Cardiac muscle cell (in vitro differentiated cells and primary cell): ENCODE measurements around the gene ARMC9. TPM values are rescaled to one million over a fixed set of nuclear protein-coding genes. Genes with fewer than 3 reads are reported as not detected.

Experiments
- DNase-seq, 2 donors: peaks; one replicate each; pipeline versions ENCODE4 v3.0.0 to v3.0.0-alpha.2; 2010 to 2017; ENCODE audit warnings: low read depth in 1 of 2, low spot score in 1 of 2
- H3K27ac ChIP-seq: fragments of 200-600 bp; sonication (generic); 2 replicates; pipeline ENCODE4 v1.5.1; 2016
- H3K27me3 ChIP-seq: fragments of 200-600 bp; sonication (generic); 2 replicates; pipeline ENCODE4 v1.6.0; 2016; ENCODE audit warnings: control low read depth
- H3K36me3 ChIP-seq: fragments of 200-600 bp; sonication (generic); 2 replicates; pipeline ENCODE4 v1.5.1; 2016; ENCODE audit warnings: control low read depth
- H3K4me1 ChIP-seq: fragments of 200-600 bp; sonication (generic); 2 replicates; pipeline ENCODE4 v1.8.1; 2017; ENCODE audit warnings: low read depth, mild to moderate bottlenecking, mixed run types
- H3K4me3 ChIP-seq: fragments of 200-600 bp; sonication (generic); 2 replicates; pipeline ENCODE4 v1.5.1; 2016; ENCODE audit warnings: mild to moderate bottlenecking
- H3K9me3 ChIP-seq: fragments of 200-600 bp; sonication (generic); 2 replicates; pipeline ENCODE4 v1.5.1; 2017; ENCODE audit warnings: low read depth, mild to moderate bottlenecking, control low read depth
- CTCF ChIP-seq: IDR thresholded peaks from 2 replicates; pipeline ENCODE4 v1.5.1; 2012; ENCODE audit warnings: low read depth, mild to moderate bottlenecking, low read length
- polyA plus RNA-seq: library from polyadenylated mRNA; unstranded; fragments of >200 nt; fragmentation: Nextera tagmentation; extraction: Ambion mirVana; gene quantifications from 2 replicates; pipeline ENCODE4 v1.2.1, GENCODE V29; 2016
- total RNA-seq: library from RNA; depleted of rRNA; stranded (reverse); fragments of >200 nt; gene quantifications from 2 replicates; pipeline ENCODE4 v1.2.3, GENCODE V29; 2016

The ARMC9 gene
- total and polyA plus RNA-seq, 2 experiments from 2014 or later: 27.4 to 30.0 TPM

DNA sequence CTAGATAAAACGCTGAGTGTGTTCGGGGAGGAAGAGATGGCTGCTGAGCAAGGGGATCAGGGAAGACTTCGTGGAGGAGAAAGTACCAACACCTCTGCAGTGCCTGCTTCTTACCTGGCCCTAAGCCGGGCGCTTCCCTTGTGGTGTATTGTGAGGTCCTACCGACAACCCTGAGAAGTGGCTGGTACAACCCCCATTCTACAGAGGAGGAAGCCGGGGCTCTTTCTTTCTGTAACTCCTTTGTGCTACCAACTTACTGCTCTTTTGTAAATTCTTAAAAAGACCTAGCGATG lies 96.9 kb downstream of the ARMC9 start:
- Histone ChIP-seq H3K9me3 (no peaks in the 10 kb centered on the region), H3K4me3 (no peak overlapping the region), H3K36me3 (peaks cover 9% of the 10 kb centered on the region), H3K27me3 (no peaks in the 10 kb centered on the region), H3K27ac (no peak overlapping the region), H3K4me1 (peaks cover 15% of the 10 kb centered on the region)
- TF ChIP-seq CTCF: no peak
- DNase-seq: no peak

GRCh38 chr2:231296401-231296974 lies 98.1 kb downstream of the ARMC9 start:
- Histone ChIP-seq H3K27ac (peak overlapping the region; percentile 50), H3K4me3 (no peak overlapping the region)
- no peak for DNase-seq

GRCh38 chr2:231297108-231297908 lies 98.9 kb downstream of the ARMC9 start:
- H3K27ac ChIP-seq: peak overlapping the region; percentile 50
- peak; percentile 87 for TF ChIP-seq CTCF
- DNase-seq: peak; percentile 71 to 81
- peaks cover 4% of the 10 kb centered on the region for H3K36me3 ChIP-seq
- no peaks in the 10 kb centered on the region for H3K9me3 ChIP-seq
- peaks cover 15% of the 10 kb centered on the region for H3K4me1 ChIP-seq
- H3K27me3 ChIP-seq: no peaks in the 10 kb centered on the region
- no peak overlapping the region for H3K4me3 ChIP-seq

More at GRCh38 chr2:231296401-231296974, 98.1 kb downstream of the ARMC9 start:
- Histone ChIP-seq H3K27me3 (no peaks in the 10 kb centered on the region), H3K9me3 (no peaks in the 10 kb centered on the region), H3K4me1 (peaks cover 15% of the 10 kb centered on the region), H3K36me3 (peaks cover 5% of the 10 kb centered on the region)
- TF ChIP-seq CTCF: no peak

- Histone ChIP-seq H3K9me3 (no peaks in the 10 kb centered on the region), H3K36me3 (no peaks in the 10 kb centered on the region), H3K4me1 (peaks cover 15% of the 10 kb centered on the region), H3K27me3 (no peaks in the 10 kb centered on the region), H3K27ac (no peak overlapping the region), H3K4me3 (no peak overlapping the region)
- no peak for TF ChIP-seq CTCF
- no peak for DNase-seq
These were observed 99.7 kb downstream of the ARMC9 start for GRCh38 chr2:231298091-231298490.

DNA sequence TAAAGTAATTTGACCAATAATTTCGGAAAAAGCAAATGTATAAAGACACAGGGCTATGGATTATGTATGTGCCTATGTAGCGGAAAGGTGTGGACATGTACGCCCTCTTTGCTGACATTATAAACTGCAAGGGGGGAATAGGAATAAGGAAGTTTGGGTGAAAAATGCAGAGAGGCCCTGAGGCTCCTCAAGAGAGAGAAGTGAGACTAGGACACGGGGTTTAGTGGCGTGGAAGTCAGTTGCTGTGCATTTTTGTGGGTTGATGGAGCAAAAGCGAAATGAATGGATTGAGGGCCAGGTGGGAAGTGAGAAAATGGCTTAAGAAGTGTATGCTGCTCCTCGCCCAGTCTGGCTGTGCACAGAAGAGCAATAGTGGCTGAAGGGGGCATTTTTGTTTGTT lies 100.8 kb downstream of the ARMC9 start:
- no peak for TF ChIP-seq CTCF

More for the DNA sequence above, 100.8 kb downstream of the ARMC9 start:
- H3K9me3 ChIP-seq: no peaks in the 10 kb centered on the region
- H3K4me1 ChIP-seq: peaks cover 15% of the 10 kb centered on the region
- peak overlapping the region; percentile 48 for H3K27ac ChIP-seq
- no peak overlapping the region for H3K4me3 ChIP-seq
- no peaks in the 10 kb centered on the region for H3K27me3 ChIP-seq
- DNase-seq: no peak
- H3K36me3 ChIP-seq: no peaks in the 10 kb centered on the region
